K562 (cell line): ENCODE results near the gene SOS1. TPM values are rescaled to one million over a fixed set of nuclear protein-coding genes. Genes with fewer than 3 reads are reported as not detected.

Experiments
- ATAC-seq: fragments of 200-7000 bp; cut with Tn5 transposase; 3 replicates; pipeline ENCODE4 v1.9.1; 2020; ENCODE audit warnings: moderate library complexity
- Bru-seq: library from RNA; stranded (reverse); fragments of 400-500 nt; gene quantifications from one replicate; lab custom pipeline; 2021; lab: Mats Ljungman, UMichigan
- BruChase-seq, 2 experiments: library from RNA; stranded (reverse); fragments of 400-500 nt; gene quantifications; one replicate each; lab custom pipeline; 2021; lab: Mats Ljungman, UMichigan
- BruUV-seq: library from RNA; stranded (reverse); fragments of 400-500 nt; replicated peaks from 2 replicates; lab custom pipeline; 2021; lab: Mats Ljungman, UMichigan
- CTCF ChIA-PET: fragments of 300-600 bp; formaldehyde crosslinking; extraction: SDS; loops from one replicate; lab custom pipeline; 2021; ENCODE audit warnings: low intra/inter-chr PET ratio; lab: Yijun Ruan, JAX
- POLR2A ChIA-PET: fragments of 300-600, 350-650 bp; sonication (Branson Sonifier 250); formaldehyde crosslinking; extraction: SDS; loops from one replicate; lab custom pipeline; 2021; ENCODE audit warnings: antibody characterized with exemption, inconsistent platforms; lab: Yijun Ruan, JAX
- DNase-seq, 4 experiments: peaks; one replicate each; pipeline versions ENCODE4 v3.0.0 to v3.0.0-alpha.2; 2011 to 2018; ENCODE audit warnings: low spot score in 3 of 4, mixed read lengths in 3 of 4; ENCODE audit errors: extremely low read depth in 1 of 4
- FAIRE-seq: peaks from 2 replicates; lab custom pipeline; 2011; peaks lifted over from hg19 to GRCh38; lab: Jason Lieb, UNC
- H2AFZ ChIP-seq: 2 replicates; pipeline ENCODE4 v1.6.0; 2011; ENCODE audit warnings: low read depth, low read length, control low read depth, inconsistent platforms
- H3K27ac ChIP-seq: fragments of 200-600 bp; 3 replicates; pipeline ENCODE4 v1.8.0; 2011; ENCODE audit warnings: low read depth, mild to moderate bottlenecking, control low read depth, inconsistent platforms, low read length, moderate library complexity, mixed read lengths; ENCODE audit errors: extremely low read depth
- H3K27me3 ChIP-seq, 2 experiments: fragments of 300-600 bp in 1 of 2; 2 replicates in 1 of 2; 3 replicates in 1 of 2; pipeline versions ENCODE4 v1.6.0 to v1.8.0; 2011; ENCODE audit warnings: inconsistent platforms in 2 of 2, low read length in 2 of 2, mild to moderate bottlenecking in 1 of 2, mixed read lengths in 1 of 2, moderate library complexity in 1 of 2; ENCODE audit not compliant: control insufficient read depth in 2 of 2, insufficient read depth in 2 of 2
- H3K36me3 ChIP-seq: fragments of 300-600 bp; 3 replicates; pipeline ENCODE4 v1.8.0; 2011; ENCODE audit warnings: mild to moderate bottlenecking, low read length, inconsistent platforms; ENCODE audit not compliant: control insufficient read depth, insufficient read depth
- H3K4me1 ChIP-seq, 2 experiments: fragments of 200-600 bp in 1 of 2; replicated peaks in 1 of 2; 2 replicates in 1 of 2; 3 replicates in 1 of 2; pipeline versions ENCODE4 v1.5.1 to v1.8.0; 2011; ENCODE audit warnings: inconsistent platforms in 2 of 2, low read length in 2 of 2, mild to moderate bottlenecking in 1 of 2, mixed read lengths in 1 of 2, moderate library complexity in 1 of 2; ENCODE audit not compliant: control insufficient read depth in 2 of 2, insufficient read depth in 2 of 2
- H3K4me2 ChIP-seq: 2 replicates; pipeline ENCODE4 v1.6.1; 2011; ENCODE audit warnings: low read length, control low read depth, inconsistent platforms, mixed read lengths; ENCODE audit not compliant: insufficient read depth
- H3K4me3 ChIP-seq: fragments of 200-600 bp; sonication (generic), shearing (Covaris generic); 2 replicates; pipeline ENCODE4 v1.5.1; 2016; ENCODE audit warnings: control low read depth, inconsistent platforms
- H3K79me2 ChIP-seq: fragments of 200-600 bp; 3 replicates; pipeline ENCODE4 v1.8.0; 2011; ENCODE audit warnings: low read length, inconsistent platforms; ENCODE audit not compliant: control insufficient read depth, insufficient read depth
- H3K9ac ChIP-seq, 2 experiments: 2 replicates each; pipeline versions ENCODE4 v1.6.0 to v1.6.1; 2011; ENCODE audit warnings: low read depth in 2 of 2, low read length in 2 of 2, control low read depth in 1 of 2, inconsistent platforms in 1 of 2, mild to moderate bottlenecking in 1 of 2, mixed read lengths in 1 of 2; ENCODE audit not compliant: insufficient read depth in 1 of 2
- H3K9me1 ChIP-seq: one replicate; pipeline ENCODE4 v1.6.0; 2011; ENCODE audit warnings: inconsistent platforms, mild to moderate bottlenecking, low read length, moderate library complexity; ENCODE audit not compliant: control insufficient read depth, insufficient read depth
- H3K9me3 ChIP-seq: replicated peaks from 2 replicates; pipeline ENCODE4 v1.5.1; 2011; ENCODE audit warnings: low read depth, low read length, inconsistent platforms; ENCODE audit not compliant: control insufficient read depth, insufficient read depth
- H4K20me1 ChIP-seq: replicated peaks from 2 replicates; pipeline ENCODE4 v1.6.1; 2011; ENCODE audit warnings: low read length, inconsistent platforms, mixed read lengths; ENCODE audit not compliant: control insufficient read depth, insufficient read depth
- GTF3C2 ChIP-seq: IDR thresholded peaks from 3 replicates; pipeline ENCODE4 v1.6.1; 2011; ENCODE audit warnings: borderline replicate concordance, mild to moderate bottlenecking, moderate library complexity; ENCODE audit not compliant: insufficient read length; ENCODE audit errors: extremely low read depth
- RB1 ChIP-seq: fragments of 450-650 bp; IDR thresholded peaks from 2 replicates; pipeline ENCODE4 v1.6.1; 2017; ENCODE audit warnings: low read depth, mild to moderate bottlenecking
- TOE1 ChIP-seq, 2 experiments: fragments of 450-650 bp in 1 of 2; sonication (generic) in 1 of 2; formaldehyde crosslinking in 1 of 2; IDR thresholded peaks; 2 replicates each; pipeline versions ENCODE4 v1.7.1 to v1.8.0; 2016 to 2022; ENCODE audit warnings: borderline replicate concordance in 2 of 2, mild to moderate bottlenecking in 2 of 2, antibody characterized with exemption in 1 of 2, inconsistent platforms in 1 of 2, low read depth in 1 of 2, missing genetic modification reagents in 1 of 2, moderate library complexity in 1 of 2
- ZNF134 ChIP-seq: fragments of 250-450 bp; sonication (Bioruptor Pico); conservative IDR thresholded peaks from 2 replicates; pipeline ENCODE4 v1.4.0; 2020
- ZNF511 ChIP-seq: sonication (generic); formaldehyde crosslinking; IDR thresholded peaks from 2 replicates; pipeline ENCODE4 v1.8.0; 2022; ENCODE audit warnings: mild to moderate bottlenecking, missing genetic modification reagents
- ZNF518B ChIP-seq: fragments of 250-450 bp; sonication (Bioruptor Pico); IDR thresholded peaks from 2 replicates; pipeline ENCODE4 v1.5.0; 2021; ENCODE audit warnings: mild to moderate bottlenecking, moderate library complexity
- WGBS: fragments of 100-300 bp; shearing (Covaris generic); methylation state at CpG from one replicate; pipeline ENCODE4 v1.1.6; 2016; ENCODE audit warnings: low coverage, mixed read lengths; ENCODE audit not compliant: insufficient coverage; ENCODE audit errors: missing lambda C conversion rate; 5-methylcytosine and 5-hydroxymethylcytosine counted together
- in situ Hi-C: fragments of 300-500 bp; cut with MboI; formaldehyde crosslinking; loops from 4 replicates; pipeline ENCODE4 v1.15.0; 2018; ENCODE audit warnings: inconsistent platforms, mixed read lengths
- intact Hi-C: fragments of 100-400 bp; cut with micrococcal nuclease; formaldehyde crosslinking; loops from 2 replicates; pipeline ENCODE4 v1.14.2; 2022
- long read RNA-seq, 3 experiments: library from polyadenylated mRNA in 2 of 3; library from RNA in 1 of 3; unstranded in 2 of 3; stranded (forward) in 1 of 3; transcript quantifications; one replicate each; pipeline ENCODE4 v2.0.0, GENCODE V29; 2019 to 2022
- polyA minus RNA-seq, 3 experiments: library from RNA; depleted of rRNA, polyadenylated mRNA; stranded (reverse); fragments of >200 nt; gene quantifications; 2 replicates each; pipeline ENCODE4 v1.2.3, GENCODE V29; 2011
- polyA plus RNA-seq, 8 experiments: library from polyadenylated mRNA; depleted of rRNA in 4 of 8; stranded (reverse) in 5 of 8; unstranded in 3 of 8; fragments of >200 nt; fragmentation: Nextera tagmentation in 2 of 8; fragmentation: Illumina TruSeq in 1 of 8; extraction: Ambion mirVana in 2 of 8; extraction: Trizol in 1 of 8; gene quantifications; 2 replicates each; pipeline versions ENCODE4 v1.2.1 to v1.2.3, GENCODE V29; 2011 to 2014; ENCODE audit warnings: inconsistent platforms in 1 of 8, missing spikeins in 1 of 8
- total RNA-seq, 7 experiments: library from RNA; depleted of rRNA in 6 of 7; stranded (reverse); fragments of >200 nt in 6 of 7; fragmentation: Illumina TruSeq in 2 of 7; extraction: Trizol in 2 of 7; gene quantifications; 2 replicates each; pipeline versions ENCODE4 v1.2.1 to v1.2.3, GENCODE V29; 2011 to 2021; ENCODE audit warnings: low replicate concordance in 1 of 7

The SOS1 gene
- total RNA-seq (2011; cell fraction: chromatin; rRNA removed; ENCODE audit: low replicate concordance): 26.1 and 163 TPM in 2 replicates
- 8.8 and 15.8 TPM in 2 replicates for total RNA-seq (2011; cell fraction: nucleolus; rRNA removed)
- total RNA-seq (2011; cell fraction: nucleoplasm; rRNA removed): 38.1 and 53.0 TPM in 2 replicates
- total RNA-seq (2014; rRNA removed) (6.3 and 7.6 TPM in 2 replicates), total RNA-seq (2014; rRNA removed; fragmentation: Illumina TruSeq; extraction: Trizol) (16.3 and 17.9 TPM in 2 replicates), total RNA-seq (2015; rRNA removed; fragmentation: Illumina TruSeq; extraction: Trizol) (20.1 and 21.6 TPM in 2 replicates), total RNA-seq (2021) (23.1 and 23.8 TPM in 2 replicates), polyA plus RNA-seq (2011; rRNA removed) (27.1 and 27.9 TPM in 2 replicates), polyA plus RNA-seq (2014; fragmentation: Illumina TruSeq; extraction: Trizol) (24.5 and 26.8 TPM in 2 replicates), polyA plus RNA-seq (2014; fragmentation: Nextera tagmentation; extraction: Ambion mirVana) (1 to 10 TPM; 2.5 to 4.0 TPM), polyA plus RNA-seq (2014; rRNA removed) (10.9 and 12.1 TPM in 2 replicates), polyA minus RNA-seq (2011; rRNA and poly(A)+ RNA removed) (80.6 and 96.0 TPM in 2 replicates), Bru-seq, nascent RNA (percentile 80 among the genes with signal in this experiment), BruChase-seq, experiment 1, labeled RNA remaining after a 2-hour chase (percentile 85 among the genes with signal in this experiment), BruChase-seq, experiment 2, labeled RNA remaining after a 6-hour chase (percentile 85 among the genes with signal in this experiment)
- 16.0 and 30.7 TPM in 2 replicates for polyA plus RNA-seq (2011; cell fraction: cytosol; rRNA removed)
- 61.3 and 78.0 TPM in 2 replicates for polyA plus RNA-seq (2011; cell fraction: nucleus; rRNA removed)
- 13.2 and 16.3 TPM in 2 replicates for polyA plus RNA-seq (2012)
- polyA minus RNA-seq (2011; cell fraction: cytosol; rRNA and poly(A)+ RNA removed): 15.1 and 17.0 TPM in 2 replicates
- polyA minus RNA-seq (2011; cell fraction: nucleus; rRNA and poly(A)+ RNA removed): 52.2 and 93.1 TPM in 2 replicates
- long read RNA-seq, experiment 1, full-length matches to known transcripts: 2 of 53 reads
- long read RNA-seq, experiment 1, partial matches to known transcripts: 28 of 53 reads
- long read RNA-seq, experiment 1, other reads (novel, unspliced or antisense): 23 of 53 reads
- long read RNA-seq, experiment 2, partial matches to known transcripts: 2 of 13 reads
- long read RNA-seq, experiment 2, other reads (novel, unspliced or antisense): 11 of 13 reads
- long read RNA-seq, experiment 3, partial matches to known transcripts: 2 of 5 reads
- long read RNA-seq, experiment 3, other reads (novel, unspliced or antisense): 3 of 5 reads

- peak; percentile 69 for ATAC-seq
- H3K27me3 ChIP-seq: no peaks in the 10 kb centered on the region
- H3K9me1 ChIP-seq: no peaks in the 10 kb centered on the region
- FAIRE-seq: peak; percentile 77
- peaks cover 68% of the 10 kb centered on the region for H3K79me2 ChIP-seq
- CTCF ChIA-PET: interaction anchor here (1.9 to 3.5 kb wide), 2 partner anchors 107 to 109 kb away, joined by 12 to 16 read pairs; no protein-coding TSS in a partner anchor
- H3K27ac ChIP-seq: peak within 1 kb of the TSS; percentile 87
- H3K4me3 ChIP-seq: peak within 1 kb of the TSS; percentile 79
- peaks cover 28 to 34% of the 10 kb centered on the region in 2 experiments; a peak in 4 of 5 replicates for H3K4me1 ChIP-seq
- H4K20me1 ChIP-seq: no peaks in the 10 kb centered on the region
- no TSS peak for BruUV-seq
- WGBS: 0% methylated on average over 29 of the region's 60 CpGs
- H3K36me3 ChIP-seq: peaks cover 14% of the 10 kb centered on the region; the same call in 2 of the 3 replicates
- peak within 1 kb of the TSS; percentile 86 for H3K4me2 ChIP-seq
- intact Hi-C loops (loop anchor here (1.0 to 10.0 kb wide), 5 partner anchors 62 to 369 kb away; partner anchors contain the start of genes MAP4K3 and SRSF7), in situ Hi-C loops (loop anchor here (10.0 kb wide), 1 partner anchor 104 kb away; no protein-coding TSS in a partner anchor)
- POLR2A ChIA-PET: interaction anchor here (0.6 to 2.1 kb wide), 11 partner anchors 11 to 700 kb away, joined by 3 to 12 read pairs (median 5); no protein-coding TSS in a partner anchor
- H3K9ac ChIP-seq: peak within 1 kb of the TSS; percentile 76 to 97
- peak within 1 kb of the TSS; percentile 87 for H2AFZ ChIP-seq
- H3K9me3 ChIP-seq: no peaks in the 10 kb centered on the region
- DNase-seq: peak; percentile 83 to 96 (median 87)
- TF ChIP-seq RB1 (0 out of 2 replicates have a peak, but pooled peaks have one; percentile 41), ZNF511 (CRISPR knock-in tag) (no peak), ZNF134 (CRISPR knock-in tag) (no peak), ZNF518B (CRISPR knock-in tag) (no peak), TOE1 (IDR thresholded peaks at IDR 0.05; ENCODE audit: borderline replicate concordance) (peak; percentile 87), TOE1 (CRISPR knock-in tag; IDR thresholded peaks at IDR 0.05; ENCODE audit: borderline replicate concordance, low read depth) (no peak), GTF3C2 (no peak)
These were observed at the start of gene SOS1 for GRCh38 chr2:39120771-39121522. TSS of gene SOS1 (minus strand) at chr2:39121051. CDS start at chr2:39120422, 629 bp downstream.
